Neutrophil (primary cell): Measurements from ENCODE around the gene KCND2.

Source experiments
- H3K27ac ChIP-seq: fragments of 200-600 bp; sonication (generic); 2 replicates; pipeline ENCODE4 v1.5.1; 2016; ENCODE audit warnings: mild to moderate bottlenecking, moderate library complexity
- H3K27me3 ChIP-seq: fragments of 200-600 bp; sonication (generic); 2 replicates; pipeline ENCODE4 v1.6.0; 2016; ENCODE audit warnings: mild to moderate bottlenecking
- H3K36me3 ChIP-seq: fragments of 200-600 bp; sonication (generic); 2 replicates; pipeline ENCODE4 v1.5.1; 2017
- H3K4me1 ChIP-seq, 2 experiments: fragments of 200-600 bp in 1 of 2; sonication (generic) in 1 of 2; 1 replicate in 1 of 2; 2 replicates in 1 of 2; pipeline versions ENCODE4 v1.5.1 to v1.6.1; 2013 to 2016; ENCODE audit warnings: low read depth in 1 of 2, low read length in 1 of 2, mild to moderate bottlenecking in 1 of 2, moderate library complexity in 1 of 2; ENCODE audit not compliant: control insufficient read depth in 1 of 2, insufficient read depth in 1 of 2
- H3K4me3 ChIP-seq, 2 experiments: fragments of 200-600 bp in 1 of 2; sonication (generic) in 1 of 2; 1 replicate in 1 of 2; 2 replicates in 1 of 2; pipeline ENCODE4 v1.5.1; 2013 to 2016; ENCODE audit warnings: low read depth in 1 of 2, low read length in 1 of 2, mild to moderate bottlenecking in 1 of 2, moderate library complexity in 1 of 2
- H3K9me3 ChIP-seq: fragments of 200-600 bp; sonication (generic); 2 replicates; pipeline ENCODE4 v1.5.1; 2016
- CTCF ChIP-seq: fragments of 200-600 bp; sonication (generic); IDR thresholded peaks from 2 replicates; pipeline ENCODE4 v1.5.1; 2016; ENCODE audit warnings: antibody characterized with exemption

KCND2 gene

DNA sequence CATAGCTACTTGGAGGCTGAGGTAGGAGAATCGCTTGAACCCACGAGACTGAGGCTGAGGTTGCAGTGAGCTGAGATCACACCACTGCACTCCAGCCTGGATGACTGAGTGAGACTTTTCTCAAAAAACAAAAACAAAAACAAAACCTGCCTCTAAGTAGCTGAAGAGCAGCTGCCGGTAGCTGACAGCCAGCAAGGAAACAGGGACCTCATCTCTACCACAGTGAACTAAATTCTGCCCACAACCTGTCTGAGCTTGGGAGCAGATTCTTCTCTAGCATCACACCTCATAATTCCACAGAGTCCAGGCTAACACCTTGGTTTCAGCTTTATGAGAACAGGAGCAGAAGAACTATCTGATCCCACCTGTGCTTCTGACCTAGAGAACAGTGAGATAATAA, 246.2 kb downstream of the KCND2 start:
- Histone ChIP-seq H3K36me3 (no peaks in the 10 kb centered on the region), H3K4me1 (no peaks in the 10 kb centered on the region), H3K27me3 (no peaks in the 10 kb centered on the region), H3K9me3 (no peaks in the 10 kb centered on the region), H3K27ac (no peak overlapping the region), H3K4me3 (no peak overlapping the region)
- TF ChIP-seq CTCF = no peak

- no peak for TF ChIP-seq CTCF
- no peak overlapping the region for H3K4me3 ChIP-seq
- no peaks in the 10 kb centered on the region for H3K9me3 ChIP-seq
- no peaks in the 10 kb centered on the region for H3K4me1 ChIP-seq
- no peaks in the 10 kb centered on the region for H3K36me3 ChIP-seq
- no peak overlapping the region for H3K27ac ChIP-seq
- no peaks in the 10 kb centered on the region for H3K27me3 ChIP-seq
Observed at GRCh38 chr7:120521761-120522737, 249.1 kb downstream of the KCND2 start.

DNA sequence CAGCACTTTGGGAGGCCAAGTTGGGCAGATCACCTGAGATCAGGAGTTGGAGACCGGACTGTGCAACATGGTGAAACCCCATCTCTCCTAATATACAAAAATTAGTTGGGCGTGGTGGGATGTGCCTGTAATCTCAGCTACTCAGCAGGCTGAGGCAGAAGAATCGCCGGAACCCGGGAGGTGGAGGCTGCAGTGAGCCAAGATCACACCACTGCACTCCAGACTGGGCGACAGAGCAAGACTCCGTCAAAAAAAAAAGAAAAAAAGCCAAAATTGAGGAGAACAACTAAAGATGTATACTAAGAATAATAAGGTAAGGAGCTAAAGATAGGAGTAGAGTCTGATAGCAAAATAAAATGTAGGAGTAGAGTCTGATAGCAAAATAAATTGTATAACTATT, 251.0 kb downstream of the KCND2 start:
- no peaks in the 10 kb centered on the region for H3K9me3 ChIP-seq
- H3K4me1 ChIP-seq = no peaks in the 10 kb centered on the region
- H3K36me3 ChIP-seq = no peaks in the 10 kb centered on the region
- no peak overlapping the region for H3K27ac ChIP-seq
- TF ChIP-seq CTCF = no peak
- H3K27me3 ChIP-seq = no peaks in the 10 kb centered on the region
- no peak overlapping the region for H3K4me3 ChIP-seq

GRCh38 chr7:120526902-120527509, 254.0 kb downstream of the KCND2 start:
- TF ChIP-seq CTCF = no peak
- Histone ChIP-seq H3K4me1 (no peaks in the 10 kb centered on the region), H3K36me3 (no peaks in the 10 kb centered on the region), H3K9me3 (no peaks in the 10 kb centered on the region), H3K4me3 (no peak overlapping the region), H3K27me3 (no peaks in the 10 kb centered on the region), H3K27ac (no peak overlapping the region)

GRCh38 chr7:120529736-120530135, 256.8 kb downstream of the KCND2 start:
- TF ChIP-seq CTCF = no peak
- H3K9me3 ChIP-seq = no peaks in the 10 kb centered on the region
- H3K27ac ChIP-seq = no peak overlapping the region
- H3K36me3 ChIP-seq = no peaks in the 10 kb centered on the region
- H3K4me3 ChIP-seq = no peak overlapping the region
- H3K4me1 ChIP-seq = no peaks in the 10 kb centered on the region
- no peaks in the 10 kb centered on the region for H3K27me3 ChIP-seq
